Loucy (cell line): Measurements from ENCODE around the gene TCN2.

ENCODE experiments used
- H2AFZ ChIP-seq: fragments of 200-600 bp; sonication (generic); 2 replicates; pipeline ENCODE4 v1.6.0; 2016; ENCODE audit warnings: antibody characterized with exemption, mild to moderate bottlenecking, low read length, moderate library complexity
- H3F3A ChIP-seq: fragments of 200-600 bp; 2 replicates; pipeline ENCODE4 v1.6.0; 2016; ENCODE audit warnings: antibody characterized with exemption, low read depth, mild to moderate bottlenecking
- H3K27me3 ChIP-seq: fragments of 200-600 bp; sonication (generic); 2 replicates; pipeline ENCODE4 v1.6.1; 2014; ENCODE audit warnings: low read length, mild to moderate bottlenecking; ENCODE audit not compliant: insufficient read depth, poor library complexity, severe bottlenecking
- H3K36me3 ChIP-seq: fragments of 200-600 bp; sonication (generic); 2 replicates; pipeline ENCODE4 v1.6.1; 2016; ENCODE audit warnings: low read length; ENCODE audit not compliant: insufficient read depth
- H3K4me1 ChIP-seq: fragments of 200-600 bp; sonication (generic); 2 replicates; pipeline ENCODE4 v1.5.1; 2014; ENCODE audit warnings: low read length, mild to moderate bottlenecking; ENCODE audit not compliant: insufficient read depth, poor library complexity, severe bottlenecking
- H3K4me2 ChIP-seq: fragments of 200-600 bp; sonication (generic); 2 replicates; pipeline ENCODE4 v1.6.0; 2014; ENCODE audit warnings: antibody characterized with exemption, low read length, low read depth, mild to moderate bottlenecking; ENCODE audit not compliant: poor library complexity, severe bottlenecking
- H3K4me3 ChIP-seq: fragments of 200-600 bp; sonication (generic); 2 replicates; pipeline ENCODE4 v1.5.1; 2014; ENCODE audit warnings: low read length, mild to moderate bottlenecking, mixed read lengths; ENCODE audit not compliant: poor library complexity, severe bottlenecking
- H3K79me2 ChIP-seq: fragments of 200-600 bp; sonication (generic); 2 replicates; pipeline ENCODE4 v1.6.1; 2014; ENCODE audit warnings: low read length; ENCODE audit not compliant: insufficient read depth
- H3K9ac ChIP-seq: fragments of 200-600 bp; sonication (generic); 2 replicates; pipeline ENCODE4 v1.6.0; 2014; ENCODE audit warnings: mild to moderate bottlenecking, low read depth, low read length, moderate library complexity; ENCODE audit not compliant: poor library complexity, severe bottlenecking
- H3K9me2 ChIP-seq: fragments of 200-600 bp; sonication (generic); replicated peaks from 2 replicates; pipeline ENCODE4 v1.6.1; 2016; ENCODE audit warnings: low read depth, low read length, mixed read lengths
- H3K9me3 ChIP-seq: fragments of 200-600 bp; sonication (generic); 2 replicates; pipeline ENCODE4 v1.6.1; 2014; ENCODE audit warnings: mild to moderate bottlenecking, antibody characterized with exemption, low read length, low read depth; ENCODE audit not compliant: insufficient read depth
- H4K20me1 ChIP-seq: fragments of 200-600 bp; sonication (generic); 2 replicates; pipeline ENCODE4 v1.6.0; 2014; ENCODE audit warnings: antibody characterized with exemption, low read length, mild to moderate bottlenecking; ENCODE audit not compliant: insufficient read depth, poor library complexity, severe bottlenecking
- EZH2phosphoT487 ChIP-seq: fragments of 200-600 bp; IDR thresholded peaks from 2 replicates; pipeline ENCODE4 v1.6.1; 2018; ENCODE audit warnings: antibody characterized with exemption, mild to moderate bottlenecking, moderate library complexity, borderline replicate concordance
- TF ChIP-seq, protein P1 (sequence below): fragments of 200-600 bp; sonication (generic); conservative IDR thresholded peaks from 2 replicates; pipeline ENCODE4 v1.5.1; 2014; ENCODE audit warnings: mild to moderate bottlenecking, antibody characterized with exemption, low read length

Gene TCN2

DNA sequence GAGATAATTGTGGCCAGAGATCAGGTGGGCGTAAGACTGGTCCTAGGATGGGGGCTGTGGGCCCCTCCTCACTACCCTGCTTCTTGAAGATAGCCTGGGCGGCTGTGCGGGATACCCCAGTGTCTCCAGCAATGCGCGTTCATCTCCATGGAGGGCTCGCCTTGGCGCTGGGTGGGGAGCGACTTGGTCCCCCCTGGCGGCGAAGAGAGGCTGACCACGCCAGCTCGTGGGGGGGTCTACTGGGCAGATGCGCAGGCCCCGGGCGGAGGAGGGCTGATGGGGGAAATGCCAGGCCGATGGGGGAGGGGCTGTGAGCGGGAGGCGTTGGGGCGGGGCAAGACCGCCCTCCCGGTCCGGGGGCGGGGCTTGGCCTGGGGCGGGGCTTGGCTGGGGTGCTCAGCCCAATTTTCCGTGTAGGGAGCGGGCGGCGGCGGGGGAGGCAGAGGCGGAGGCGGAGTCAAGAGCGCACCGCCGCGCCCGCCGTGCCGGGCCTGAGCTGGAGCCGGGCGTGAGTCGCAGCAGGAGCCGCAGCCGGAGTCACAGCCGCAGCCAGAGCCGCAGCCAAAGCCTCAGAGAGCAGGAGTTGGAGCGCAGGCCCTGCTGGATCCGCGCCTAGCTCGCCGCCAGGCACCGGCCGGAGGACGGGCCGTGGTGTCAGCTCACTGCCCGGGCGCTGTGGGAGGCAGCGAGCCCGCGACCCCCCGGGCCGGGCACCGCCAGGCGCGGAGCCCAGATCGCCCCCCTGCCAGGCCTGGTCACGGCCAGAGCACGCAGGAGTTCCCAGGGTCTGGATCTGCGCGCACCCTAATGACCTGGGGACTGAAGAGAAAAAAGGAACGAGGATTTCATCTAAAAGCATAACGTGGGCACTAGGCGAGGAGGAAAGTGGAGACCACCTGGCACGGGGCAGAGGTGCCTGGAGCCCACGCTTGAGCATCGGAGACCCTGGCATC, 28.6 kb downstream of the TCN2 start, which contains the start of gene SLC35E4:
SLC35E4 (plus strand) TSS at position 509 of the 953 bp plus-strand sequence. CDS start 670 bp downstream, outside the sequence.
- Histone ChIP-seq H3K9me3 (no peaks in the 10 kb centered on the region), H4K20me1 (no peaks in the 10 kb centered on the region), H3K4me2 (peak within 1 kb of the TSS; percentile 100), H3K36me3 (no peaks in the 10 kb centered on the region), H3K9me2 (no peaks in the 10 kb centered on the region), H2AFZ (peak within 1 kb of the TSS; percentile 89), H3F3A (peaks cover 4% of the 10 kb centered on the region), H3K4me3 (peak within 1 kb of the TSS; percentile 73), H3K27me3 (no peaks in the 10 kb centered on the region), H3K4me1 (peaks cover 16% of the 10 kb centered on the region), H3K9ac (peak within 1 kb of the TSS; percentile 75), H3K79me2 (no peaks in the 10 kb centered on the region)
- TF ChIP-seq, protein P1, sequence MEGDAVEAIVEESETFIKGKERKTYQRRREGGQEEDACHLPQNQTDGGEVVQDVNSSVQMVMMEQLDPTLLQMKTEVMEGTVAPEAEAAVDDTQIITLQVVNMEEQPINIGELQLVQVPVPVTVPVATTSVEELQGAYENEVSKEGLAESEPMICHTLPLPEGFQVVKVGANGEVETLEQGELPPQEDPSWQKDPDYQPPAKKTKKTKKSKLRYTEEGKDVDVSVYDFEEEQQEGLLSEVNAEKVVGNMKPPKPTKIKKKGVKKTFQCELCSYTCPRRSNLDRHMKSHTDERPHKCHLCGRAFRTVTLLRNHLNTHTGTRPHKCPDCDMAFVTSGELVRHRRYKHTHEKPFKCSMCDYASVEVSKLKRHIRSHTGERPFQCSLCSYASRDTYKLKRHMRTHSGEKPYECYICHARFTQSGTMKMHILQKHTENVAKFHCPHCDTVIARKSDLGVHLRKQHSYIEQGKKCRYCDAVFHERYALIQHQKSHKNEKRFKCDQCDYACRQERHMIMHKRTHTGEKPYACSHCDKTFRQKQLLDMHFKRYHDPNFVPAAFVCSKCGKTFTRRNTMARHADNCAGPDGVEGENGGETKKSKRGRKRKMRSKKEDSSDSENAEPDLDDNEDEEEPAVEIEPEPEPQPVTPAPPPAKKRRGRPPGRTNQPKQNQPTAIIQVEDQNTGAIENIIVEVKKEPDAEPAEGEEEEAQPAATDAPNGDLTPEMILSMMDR: peak; percentile 42
- no peak for TF ChIP-seq EZH2phosphoT487

DNA sequence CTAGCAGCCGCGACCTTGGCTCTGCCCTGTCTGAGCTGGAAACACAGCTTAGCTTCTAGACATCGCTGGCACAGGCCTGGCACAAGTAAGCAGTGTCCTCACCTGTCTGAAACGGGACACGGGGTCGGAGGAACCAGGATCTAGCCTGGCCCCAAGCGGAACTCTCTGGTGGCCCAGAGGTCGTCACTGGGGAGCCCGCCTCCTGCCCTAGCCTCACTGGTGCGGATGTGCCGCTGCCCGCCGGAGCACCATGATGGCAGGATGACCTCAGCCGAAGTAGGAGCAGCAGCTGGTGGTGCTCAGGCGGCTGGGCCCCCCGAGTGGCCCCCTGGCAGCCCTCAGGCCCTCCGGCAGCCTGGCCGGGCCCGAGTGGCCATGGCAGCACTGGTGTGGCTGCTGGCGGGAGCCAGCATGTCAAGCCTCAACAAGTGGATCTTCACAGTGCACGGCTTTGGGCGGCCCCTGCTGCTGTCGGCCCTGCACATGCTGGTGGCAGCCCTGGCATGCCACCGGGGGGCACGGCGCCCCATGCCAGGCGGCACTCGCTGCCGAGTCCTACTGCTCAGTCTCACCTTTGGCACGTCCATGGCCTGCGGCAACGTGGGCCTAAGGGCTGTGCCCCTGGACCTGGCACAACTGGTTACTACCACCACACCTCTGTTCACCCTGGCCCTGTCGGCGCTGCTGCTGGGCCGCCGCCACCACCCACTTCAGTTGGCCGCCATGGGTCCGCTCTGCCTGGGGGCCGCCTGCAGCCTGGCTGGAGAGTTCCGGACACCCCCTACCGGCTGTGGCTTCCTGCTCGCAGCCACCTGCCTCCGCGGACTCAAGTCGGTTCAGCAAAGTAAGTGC, 29.5 kb downstream of the TCN2 start:
- Histone ChIP-seq H3K79me2 (no peaks in the 10 kb centered on the region), H3K9me2 (no peaks in the 10 kb centered on the region), H2AFZ (peak overlapping the region; percentile 84; the same call in 1 of the 2 replicates), H4K20me1 (no peaks in the 10 kb centered on the region), H3K9ac (peak overlapping the region; percentile 75), H3K27me3 (no peaks in the 10 kb centered on the region), H3K36me3 (no peaks in the 10 kb centered on the region), H3K4me1 (peaks cover 16% of the 10 kb centered on the region), H3K4me2 (peak overlapping the region; percentile 100), H3K4me3 (peak overlapping the region; percentile 73), H3K9me3 (no peaks in the 10 kb centered on the region), H3F3A (peaks cover 4% of the 10 kb centered on the region)
- TF ChIP-seq EZH2phosphoT487: no peak
- TF ChIP-seq, protein P1: no peak

DNA sequence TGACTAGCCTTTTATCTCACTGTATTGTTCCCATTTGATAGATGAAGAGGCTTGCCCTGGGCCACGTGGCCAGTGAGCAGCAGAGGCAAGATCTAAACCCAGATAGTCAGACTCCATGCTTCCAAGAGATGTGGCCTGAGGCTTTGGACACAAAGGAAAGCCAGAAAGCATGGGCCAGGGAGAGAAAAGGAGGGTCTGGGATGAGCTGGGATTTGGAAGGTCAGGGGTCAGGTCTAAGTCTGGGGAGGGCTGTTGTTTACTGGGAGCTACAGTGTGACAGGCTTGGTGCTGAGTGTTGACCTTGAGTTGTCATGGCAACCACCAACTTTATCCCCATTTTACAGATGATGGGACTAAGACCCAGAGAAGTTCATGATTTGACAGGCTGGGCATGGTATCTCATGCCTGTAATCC, 30.7 kb downstream of the TCN2 start:
- no peaks in the 10 kb centered on the region for H4K20me1 ChIP-seq
- H3K4me2 ChIP-seq: no peak overlapping the region
- no peak overlapping the region for H3K4me3 ChIP-seq
- no peak overlapping the region for H3K9ac ChIP-seq
- no peaks in the 10 kb centered on the region for H3K79me2 ChIP-seq
- no peaks in the 10 kb centered on the region for H3K9me3 ChIP-seq
- H3K36me3 ChIP-seq: no peaks in the 10 kb centered on the region
- H2AFZ ChIP-seq: no peak overlapping the region
- peaks cover 4% of the 10 kb centered on the region for H3F3A ChIP-seq
- H3K27me3 ChIP-seq: no peaks in the 10 kb centered on the region
- H3K9me2 ChIP-seq: no peaks in the 10 kb centered on the region
- H3K4me1 ChIP-seq: peaks cover 16% of the 10 kb centered on the region
- TF ChIP-seq, protein P1: no peak
- TF ChIP-seq EZH2phosphoT487: no peak
